SK-N-SH (cell line): ENCODE results near the gene C10orf67. TPM values are rescaled to one million over a fixed set of nuclear protein-coding genes. Genes with fewer than 3 reads are reported as not detected.

Source experiments
- CTCF ChIA-PET: fragments of 300-600, 350-600 bp; formaldehyde crosslinking; extraction: SDS; loops from one replicate; lab custom pipeline; 2021; lab: Yijun Ruan, JAX
- POLR2A ChIA-PET: fragments of 350-600 bp; sonication (Branson Sonifier 250); formaldehyde crosslinking; extraction: SDS; loops from one replicate; lab custom pipeline; 2020; ENCODE audit warnings: antibody characterized with exemption, inconsistent platforms; lab: Yijun Ruan, JAX
- DNase-seq: peaks from one replicate; pipeline ENCODE4 v3.0.0; 2012
- H2AFZ ChIP-seq: fragments of 200-600 bp; sonication (generic); 2 replicates; pipeline ENCODE4 v1.8.1; 2016; ENCODE audit warnings: antibody characterized with exemption, mild to moderate bottlenecking, low read depth
- H3F3A ChIP-seq: fragments of 200-600 bp; sonication (generic); replicated peaks from 2 replicates; pipeline ENCODE3; 2016; ENCODE audit warnings: antibody characterized with exemption, mild to moderate bottlenecking; ENCODE audit not compliant: insufficient read depth
- H3K27ac ChIP-seq, 2 experiments: fragments of 200-500 bp in 1 of 2; fragments of 200-600 bp in 1 of 2; sonication (Bioruptor generic) in 1 of 2; sonication (generic), shearing (Covaris generic) in 1 of 2; 2 replicates each; pipeline versions ENCODE4 v1.5.1 to v1.6.1; 2014 to 2016; ENCODE audit warnings: low read depth in 2 of 2, inconsistent platforms in 1 of 2, low read length in 1 of 2, mild to moderate bottlenecking in 1 of 2, mixed read lengths in 1 of 2
- H3K27me3 ChIP-seq: fragments of 200-600 bp; sonication (generic), shearing (Covaris generic); 2 replicates; pipeline ENCODE4 v1.6.1; 2016; ENCODE audit warnings: mixed run types; ENCODE audit not compliant: insufficient read depth
- H3K36me3 ChIP-seq, 2 experiments: fragments of 200-500 bp in 1 of 2; fragments of 200-600 bp in 1 of 2; sonication (Bioruptor generic) in 1 of 2; sonication (generic) in 1 of 2; replicated peaks in 1 of 2; 2 replicates each; pipeline versions ENCODE3 to v1.5.1; 2014 to 2016; ENCODE audit warnings: low read length in 1 of 2, mild to moderate bottlenecking in 1 of 2; ENCODE audit not compliant: insufficient read depth in 2 of 2, control insufficient read depth in 1 of 2
- H3K4me1 ChIP-seq, 2 experiments: fragments of 200-500 bp in 1 of 2; fragments of 200-600 bp in 1 of 2; sonication (Bioruptor generic) in 1 of 2; sonication (generic), shearing (Covaris generic) in 1 of 2; 2 replicates each; pipeline versions ENCODE4 v1.5.1 to v1.6.1; 2014 to 2016; ENCODE audit warnings: low read depth in 1 of 2, low read length in 1 of 2, mixed run types in 1 of 2; ENCODE audit not compliant: insufficient read depth in 2 of 2, control insufficient read depth in 1 of 2
- H3K4me2 ChIP-seq: fragments of 200-600 bp; sonication (generic), shearing (Covaris generic); 2 replicates; pipeline ENCODE4 v1.6.1; 2017; ENCODE audit warnings: mixed run types
- H3K4me3 ChIP-seq, 2 experiments: fragments of 200-500 bp in 1 of 2; fragments of 200-600 bp in 1 of 2; sonication (Bioruptor generic) in 1 of 2; sonication (generic), shearing (Covaris generic) in 1 of 2; 2 replicates each; pipeline versions ENCODE4 v1.5.1 to v1.8.1; 2014 to 2016; ENCODE audit warnings: low read depth in 2 of 2, inconsistent platforms in 1 of 2, low read length in 1 of 2, mild to moderate bottlenecking in 1 of 2, mixed read lengths in 1 of 2, moderate library complexity in 1 of 2
- H3K79me2 ChIP-seq: fragments of 200-600 bp; sonication (generic); 2 replicates; pipeline ENCODE4 v1.8.1; 2017; ENCODE audit warnings: mild to moderate bottlenecking; ENCODE audit not compliant: insufficient read depth
- H3K9ac ChIP-seq: fragments of 200-600 bp; sonication (generic); 2 replicates; pipeline ENCODE4 v1.6.1; 2017; ENCODE audit warnings: mixed run types
- H3K9me2 ChIP-seq: fragments of 200-600 bp; sonication (generic); 2 replicates; pipeline ENCODE4 v1.6.1; 2017; ENCODE audit warnings: mixed run types
- H3K9me3 ChIP-seq: fragments of 200-600 bp; sonication (generic); 2 replicates; pipeline ENCODE4 v1.6.1; 2017; ENCODE audit warnings: mixed run types, mild to moderate bottlenecking, moderate library complexity
- H4K20me1 ChIP-seq: fragments of 200-600 bp; sonication (generic); 2 replicates; pipeline ENCODE4 v1.6.1; 2017; ENCODE audit warnings: mild to moderate bottlenecking, mixed run types; ENCODE audit not compliant: insufficient read depth
- EP300 ChIP-seq, 2 experiments: IDR thresholded peaks; 2 replicates each; pipeline versions ENCODE4 v1.4.0 to v1.6.1; 2012; ENCODE audit warnings: borderline replicate concordance in 1 of 2, low read depth in 1 of 2, low read length in 1 of 2
- EZH2phosphoT487 ChIP-seq: fragments of 200-600 bp; sonication (generic); IDR thresholded peaks from 2 replicates; pipeline ENCODE4 v1.6.1; 2017; ENCODE audit warnings: low read depth, mixed run types, mild to moderate bottlenecking, antibody characterized with exemption, moderate library complexity, borderline replicate concordance
- FOSL2 ChIP-seq: IDR thresholded peaks from 2 replicates; pipeline ENCODE4 v1.4.0; 2012; ENCODE audit warnings: low read depth, mild to moderate bottlenecking, moderate library complexity, borderline replicate concordance
- FOXJ3 ChIP-seq: sonication (generic); formaldehyde crosslinking; IDR thresholded peaks from 2 replicates; pipeline ENCODE4 v1.5.1; 2020; ENCODE audit warnings: mild to moderate bottlenecking, missing genetic modification reagents
- FOXM1 ChIP-seq: IDR thresholded peaks from 2 replicates; pipeline ENCODE4 v1.4.0; 2012; ENCODE audit warnings: low read depth, mild to moderate bottlenecking
- GATA2 ChIP-seq: sonication (generic); formaldehyde crosslinking; IDR thresholded peaks from 2 replicates; pipeline ENCODE4 v1.5.0; 2020; ENCODE audit warnings: mild to moderate bottlenecking, missing genetic modification reagents
- NFIC ChIP-seq: IDR thresholded peaks from 2 replicates; pipeline ENCODE4 v1.4.0; 2012; ENCODE audit warnings: borderline replicate concordance
- NRF1 ChIP-seq: IDR thresholded peaks from 2 replicates; pipeline ENCODE4 v1.6.1; 2012; ENCODE audit warnings: low read depth, mild to moderate bottlenecking, low read length
- POLR2AphosphoS5 ChIP-seq: IDR thresholded peaks from 2 replicates; pipeline ENCODE4 v1.6.1; 2012; ENCODE audit warnings: low read depth, low read length
- RAD21 ChIP-seq: IDR thresholded peaks from 2 replicates; pipeline ENCODE4 v1.6.1; 2012; ENCODE audit warnings: mild to moderate bottlenecking, low read length
- RCOR1 ChIP-seq: fragments of 150-350 bp; IDR thresholded peaks from 2 replicates; pipeline ENCODE4 v1.6.1; 2017; ENCODE audit warnings: antibody characterized with exemption, low read length
- RFX5 ChIP-seq: IDR thresholded peaks from 2 replicates; pipeline ENCODE4 v1.6.1; 2012; ENCODE audit warnings: mild to moderate bottlenecking, improper control_type of control experiment, low read length
- TAF1 ChIP-seq: IDR thresholded peaks from 2 replicates; pipeline ENCODE4 v1.6.1; 2012; ENCODE audit warnings: low read depth, mild to moderate bottlenecking, low read length, moderate library complexity, borderline replicate concordance
- WGBS: methylation state at CpG from one replicate; pipeline ENCODE4 v1.1.6; 2017; ENCODE audit warnings: low lambda C conversion rate; 5-methylcytosine and 5-hydroxymethylcytosine counted together
- polyA plus RNA-seq, 3 experiments: library from polyadenylated mRNA; depleted of rRNA; stranded (reverse); fragments of >200 nt; gene quantifications; 2 replicates each; pipeline ENCODE4 v1.2.3, GENCODE V29; 2012
- TF ChIP-seq, protein P1 (sequence below): fragments of 150-350 bp; IDR thresholded peaks from 2 replicates; pipeline ENCODE4 v1.6.1; 2017; ENCODE audit warnings: antibody characterized with exemption, low read length, low read depth, borderline replicate concordance
- TF ChIP-seq, protein P2 (sequence below): IDR thresholded peaks from 2 replicates; pipeline ENCODE4 v1.4.0; 2012; ENCODE audit warnings: low read depth, borderline replicate concordance
- TF ChIP-seq, protein P3 (sequence below): fragments of 150-350 bp; IDR thresholded peaks from 2 replicates; pipeline ENCODE4 v1.6.1; 2016; ENCODE audit warnings: mild to moderate bottlenecking, low read depth, low read length
- TF ChIP-seq, protein P4 (sequence below): fragments of 200-600 bp; sonication (generic); IDR thresholded peaks from 2 replicates; pipeline ENCODE4 v1.6.1; 2017; ENCODE audit warnings: antibody characterized with exemption, mild to moderate bottlenecking, moderate library complexity

Gene C10orf67
- polyA plus RNA-seq, 1 of the 3 experiments (the other 2 are of a cell fraction), result 0.97 TPM

DNA sequence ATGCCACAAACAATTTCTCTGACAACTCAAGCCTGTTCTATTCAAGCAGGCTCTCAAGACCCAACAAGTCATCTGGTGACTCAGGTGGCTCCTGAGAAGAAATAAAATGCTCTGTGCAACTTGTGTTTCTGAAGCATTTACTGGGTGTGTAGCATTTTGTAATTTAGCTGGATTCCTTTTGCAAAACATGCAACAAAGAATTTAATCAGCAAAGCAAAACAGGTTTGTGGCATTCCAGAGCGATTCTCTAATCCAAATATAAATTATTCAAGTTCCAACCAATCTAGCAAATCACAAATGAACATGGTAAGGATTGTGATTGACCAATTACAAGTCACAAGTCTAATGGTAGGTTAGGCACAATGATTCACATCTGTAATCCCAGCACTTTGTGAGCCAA, 39.8 kb upstream of the C10orf67 start:
- H3K79me2 ChIP-seq, result no peaks in the 10 kb centered on the region
- CTCF ChIA-PET, result no interaction called here
- H3K9me2 ChIP-seq, result no peaks in the 10 kb centered on the region
- no peak overlapping the region for H2AFZ ChIP-seq
- no peak for DNase-seq
- H3K9me3 ChIP-seq, result no peaks in the 10 kb centered on the region
- no peak overlapping the region for H3K9ac ChIP-seq
- TF ChIP-seq FOXJ3 (CRISPR knock-in tag) (no peak), RAD21 (no peak)
- TF ChIP-seq, protein P1, sequence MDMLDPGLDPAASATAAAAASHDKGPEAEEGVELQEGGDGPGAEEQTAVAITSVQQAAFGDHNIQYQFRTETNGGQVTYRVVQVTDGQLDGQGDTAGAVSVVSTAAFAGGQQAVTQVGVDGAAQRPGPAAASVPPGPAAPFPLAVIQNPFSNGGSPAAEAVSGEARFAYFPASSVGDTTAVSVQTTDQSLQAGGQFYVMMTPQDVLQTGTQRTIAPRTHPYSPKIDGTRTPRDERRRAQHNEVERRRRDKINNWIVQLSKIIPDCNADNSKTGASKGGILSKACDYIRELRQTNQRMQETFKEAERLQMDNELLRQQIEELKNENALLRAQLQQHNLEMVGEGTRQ, result no peak
- H3F3A ChIP-seq, result no peaks in the 10 kb centered on the region
- no peak overlapping the region for H3K4me3 ChIP-seq
- H3K27me3 ChIP-seq, result no peaks in the 10 kb centered on the region
- no peaks in the 10 kb centered on the region for H3K36me3 ChIP-seq
- H3K27ac ChIP-seq, result no peak overlapping the region
- no peaks in the 10 kb centered on the region for H3K4me1 ChIP-seq
- no peak overlapping the region for H3K4me2 ChIP-seq
- POLR2A ChIA-PET, result no interaction called here
- H4K20me1 ChIP-seq, result no peaks in the 10 kb centered on the region
- WGBS, result 78% methylated on average over 1 of the region's 1 CpG

DNA sequence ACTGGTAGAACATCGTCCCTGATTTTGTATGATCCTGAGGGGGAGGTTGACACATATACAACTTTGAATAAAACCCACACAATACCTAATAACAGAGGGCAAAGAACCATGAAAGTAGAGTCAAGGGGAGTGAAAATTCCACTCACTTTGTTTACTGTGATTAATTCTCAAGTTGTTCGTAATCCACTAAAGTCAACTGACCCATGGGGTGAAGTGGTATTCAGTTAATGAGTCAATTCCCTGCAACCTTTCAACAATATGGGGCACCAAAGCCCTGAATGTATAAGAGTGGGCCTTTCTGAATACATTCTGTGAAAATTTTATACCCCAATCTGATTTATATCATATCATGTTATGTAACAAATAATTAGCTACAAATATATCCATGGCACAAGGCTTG, 39.0 kb upstream of the C10orf67 start:
- Histone ChIP-seq H3K9me3 (no peaks in the 10 kb centered on the region), H3K4me1 (no peaks in the 10 kb centered on the region), H3F3A (no peaks in the 10 kb centered on the region), H3K27me3 (no peaks in the 10 kb centered on the region), H3K36me3 (no peaks in the 10 kb centered on the region), H3K9ac (no peak overlapping the region), H3K79me2 (no peaks in the 10 kb centered on the region), H3K4me3 (no peak overlapping the region), H2AFZ (no peak overlapping the region), H4K20me1 (no peaks in the 10 kb centered on the region), H3K4me2 (no peak overlapping the region), H3K9me2 (no peaks in the 10 kb centered on the region), H3K27ac (no peak overlapping the region)
- POLR2A ChIA-PET, result interaction anchor here (0.5 kb wide), 1 partner anchor 19 kb away, joined by 6 read pairs; no protein-coding TSS in a partner anchor
- CTCF ChIA-PET, result no interaction called here
- no peak for DNase-seq
- 64% methylated on average over 2 of the region's 2 CpGs for WGBS
- no peak for TF ChIP-seq EZH2phosphoT487
- TF ChIP-seq, protein P2, sequence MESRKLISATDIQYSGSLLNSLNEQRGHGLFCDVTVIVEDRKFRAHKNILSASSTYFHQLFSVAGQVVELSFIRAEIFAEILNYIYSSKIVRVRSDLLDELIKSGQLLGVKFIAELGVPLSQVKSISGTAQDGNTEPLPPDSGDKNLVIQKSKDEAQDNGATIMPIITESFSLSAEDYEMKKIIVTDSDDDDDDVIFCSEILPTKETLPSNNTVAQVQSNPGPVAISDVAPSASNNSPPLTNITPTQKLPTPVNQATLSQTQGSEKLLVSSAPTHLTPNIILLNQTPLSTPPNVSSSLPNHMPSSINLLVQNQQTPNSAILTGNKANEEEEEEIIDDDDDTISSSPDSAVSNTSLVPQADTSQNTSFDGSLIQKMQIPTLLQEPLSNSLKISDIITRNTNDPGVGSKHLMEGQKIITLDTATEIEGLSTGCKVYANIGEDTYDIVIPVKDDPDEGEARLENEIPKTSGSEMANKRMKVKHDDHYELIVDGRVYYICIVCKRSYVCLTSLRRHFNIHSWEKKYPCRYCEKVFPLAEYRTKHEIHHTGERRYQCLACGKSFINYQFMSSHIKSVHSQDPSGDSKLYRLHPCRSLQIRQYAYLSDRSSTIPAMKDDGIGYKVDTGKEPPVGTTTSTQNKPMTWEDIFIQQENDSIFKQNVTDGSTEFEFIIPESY, result no peak
- TF ChIP-seq POLR2AphosphoS5, result no peak
- TF ChIP-seq, protein P3, sequence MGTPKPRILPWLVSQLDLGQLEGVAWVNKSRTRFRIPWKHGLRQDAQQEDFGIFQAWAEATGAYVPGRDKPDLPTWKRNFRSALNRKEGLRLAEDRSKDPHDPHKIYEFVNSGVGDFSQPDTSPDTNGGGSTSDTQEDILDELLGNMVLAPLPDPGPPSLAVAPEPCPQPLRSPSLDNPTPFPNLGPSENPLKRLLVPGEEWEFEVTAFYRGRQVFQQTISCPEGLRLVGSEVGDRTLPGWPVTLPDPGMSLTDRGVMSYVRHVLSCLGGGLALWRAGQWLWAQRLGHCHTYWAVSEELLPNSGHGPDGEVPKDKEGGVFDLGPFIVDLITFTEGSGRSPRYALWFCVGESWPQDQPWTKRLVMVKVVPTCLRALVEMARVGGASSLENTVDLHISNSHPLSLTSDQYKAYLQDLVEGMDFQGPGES, result no peak
- no peak for TF ChIP-seq RCOR1
- TF ChIP-seq FOXM1, result no peak
- no peak for TF ChIP-seq NFIC
- no peak for TF ChIP-seq RFX5
- no peak for TF ChIP-seq RAD21
- no peak for TF ChIP-seq NRF1
- TF ChIP-seq, protein P4, sequence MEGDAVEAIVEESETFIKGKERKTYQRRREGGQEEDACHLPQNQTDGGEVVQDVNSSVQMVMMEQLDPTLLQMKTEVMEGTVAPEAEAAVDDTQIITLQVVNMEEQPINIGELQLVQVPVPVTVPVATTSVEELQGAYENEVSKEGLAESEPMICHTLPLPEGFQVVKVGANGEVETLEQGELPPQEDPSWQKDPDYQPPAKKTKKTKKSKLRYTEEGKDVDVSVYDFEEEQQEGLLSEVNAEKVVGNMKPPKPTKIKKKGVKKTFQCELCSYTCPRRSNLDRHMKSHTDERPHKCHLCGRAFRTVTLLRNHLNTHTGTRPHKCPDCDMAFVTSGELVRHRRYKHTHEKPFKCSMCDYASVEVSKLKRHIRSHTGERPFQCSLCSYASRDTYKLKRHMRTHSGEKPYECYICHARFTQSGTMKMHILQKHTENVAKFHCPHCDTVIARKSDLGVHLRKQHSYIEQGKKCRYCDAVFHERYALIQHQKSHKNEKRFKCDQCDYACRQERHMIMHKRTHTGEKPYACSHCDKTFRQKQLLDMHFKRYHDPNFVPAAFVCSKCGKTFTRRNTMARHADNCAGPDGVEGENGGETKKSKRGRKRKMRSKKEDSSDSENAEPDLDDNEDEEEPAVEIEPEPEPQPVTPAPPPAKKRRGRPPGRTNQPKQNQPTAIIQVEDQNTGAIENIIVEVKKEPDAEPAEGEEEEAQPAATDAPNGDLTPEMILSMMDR, result no peak
- TF ChIP-seq FOSL2, result no peak
- TF ChIP-seq EP300 (IDR thresholded peaks at IDR 0.05; ENCODE audit: borderline replicate concordance in 1 of 2, low read depth in 1 of 2, low read length in 1 of 2), result no peak
- TF ChIP-seq, protein P1, result no peak
- no peak for TF ChIP-seq TAF1
- no peak for TF ChIP-seq GATA2 (CRISPR knock-in tag)
- TF ChIP-seq, all 33 proteins: peak for 0
